IMR-90 (cell line): ENCODE measurements around the gene NPIPB6. TPM values are rescaled to one million over a fixed set of nuclear protein-coding genes. Genes with fewer than 3 reads are reported as not detected.

Experiments
- ATAC-seq: fragments of 200-7000 bp; cut with Tn5 transposase; 2 replicates; pipeline ENCODE4 v1.9.1; 2020; ENCODE audit warnings: low read depth, mild to moderate bottlenecking, moderate library complexity
- BruUV-seq: library from RNA; stranded (reverse); fragments of 400-500 nt; replicated peaks from 2 replicates; lab custom pipeline; 2021; lab: Mats Ljungman, UMichigan
- CTCF ChIA-PET: fragments of 300-600 bp; formaldehyde crosslinking; extraction: SDS; loops from one replicate; lab custom pipeline; 2021; ENCODE audit warnings: antibody characterized with exemption; lab: Yijun Ruan, JAX
- POLR2A ChIA-PET: fragments of 300-600 bp; sonication (Branson Sonifier 250); formaldehyde crosslinking; loops from one replicate; lab custom pipeline; 2022; ENCODE audit warnings: antibody characterized with exemption; ENCODE audit not compliant: unreplicated experiment; lab: Charles Lee
- DNase-seq: peaks from one replicate; pipeline ENCODE4 v3.0.0; 2013
- H2AFZ ChIP-seq: replicated peaks from 2 replicates; pipeline ENCODE3; 2013; ENCODE audit warnings: low read length, mild to moderate bottlenecking; ENCODE audit not compliant: poor library complexity
- H2AK5ac ChIP-seq: 2 replicates; pipeline ENCODE4 v1.6.1; 2013; ENCODE audit warnings: low read depth, low read length, inconsistent platforms
- H2AK9ac ChIP-seq: replicated peaks from 2 replicates; pipeline ENCODE3; 2013; ENCODE audit warnings: mild to moderate bottlenecking, low read depth, low read length, moderate library complexity; ENCODE audit not compliant: poor library complexity
- H2BK120ac ChIP-seq: 2 replicates; pipeline ENCODE4 v1.6.1; 2013; ENCODE audit warnings: low read depth, low read length, inconsistent platforms
- H2BK15ac ChIP-seq: 3 replicates; pipeline ENCODE4 v1.6.1; 2013; ENCODE audit warnings: low read depth, low read length, inconsistent platforms
- H2BK20ac ChIP-seq: 2 replicates; pipeline ENCODE4 v1.6.1; 2013; ENCODE audit warnings: low read depth, mild to moderate bottlenecking, inconsistent platforms, low read length, moderate library complexity
- H2BK5ac ChIP-seq: 2 replicates; pipeline ENCODE4 v1.6.1; 2013; ENCODE audit warnings: mild to moderate bottlenecking, low read depth, low read length, inconsistent platforms; ENCODE audit not compliant: poor library complexity, severe bottlenecking
- H3K14ac ChIP-seq: replicated peaks from 2 replicates; pipeline ENCODE4 v1.6.1; 2013; ENCODE audit warnings: low read depth, low read length, inconsistent platforms
- H3K18ac ChIP-seq: 2 replicates; pipeline ENCODE4 v1.6.1; 2013; ENCODE audit warnings: low read depth, low read length, control low read depth
- H3K23ac ChIP-seq: 2 replicates; pipeline ENCODE4 v1.6.1; 2013; ENCODE audit warnings: low read depth, low read length, inconsistent platforms
- H3K27ac ChIP-seq: 2 replicates; pipeline ENCODE4 v1.5.1; 2013; ENCODE audit warnings: mild to moderate bottlenecking, control low read depth, low read length; ENCODE audit not compliant: insufficient read depth
- H3K27me3 ChIP-seq: 2 replicates; pipeline ENCODE4 v1.6.1; 2013; ENCODE audit warnings: low read length; ENCODE audit not compliant: control insufficient read depth, insufficient read depth
- H3K36me3 ChIP-seq: 2 replicates; pipeline ENCODE4 v1.6.1; 2013; ENCODE audit warnings: low read length, mixed read lengths; ENCODE audit not compliant: control insufficient read depth, insufficient read depth
- H3K4ac ChIP-seq: 2 replicates; pipeline ENCODE4 v1.6.1; 2013; ENCODE audit warnings: low read depth, low read length, inconsistent platforms
- H3K4me1 ChIP-seq: 2 replicates; pipeline ENCODE4 v1.6.1; 2013; ENCODE audit warnings: low read length, mixed read lengths; ENCODE audit not compliant: control insufficient read depth, insufficient read depth
- H3K4me2 ChIP-seq: 2 replicates; pipeline ENCODE4 v1.6.1; 2013; ENCODE audit warnings: low read depth, mild to moderate bottlenecking, control low read depth, low read length, moderate library complexity
- H3K4me3 ChIP-seq: 2 replicates; pipeline ENCODE4 v1.5.1; 2013; ENCODE audit warnings: low read depth, mild to moderate bottlenecking, control low read depth, low read length, moderate library complexity; ENCODE audit not compliant: insufficient read depth
- H3K56ac ChIP-seq: 2 replicates; pipeline ENCODE4 v1.6.1; 2013; ENCODE audit warnings: low read length, inconsistent platforms; ENCODE audit not compliant: insufficient read depth; ENCODE audit errors: extremely low read depth
- H3K79me1 ChIP-seq, 2 experiments: 2 replicates each; pipeline ENCODE4 v1.6.1; 2013; ENCODE audit warnings: low read length in 2 of 2, inconsistent platforms in 1 of 2, low read depth in 1 of 2
- H3K9ac ChIP-seq: 2 replicates; pipeline ENCODE4 v1.6.1; 2013; ENCODE audit warnings: low read depth, low read length, control low read depth
- H3K9me1 ChIP-seq: 2 replicates; pipeline ENCODE4 v1.6.1; 2013; ENCODE audit warnings: low read length, inconsistent platforms; ENCODE audit not compliant: insufficient read depth
- H3K9me3 ChIP-seq: 2 replicates; pipeline ENCODE4 v1.6.1; 2013; ENCODE audit warnings: low read length; ENCODE audit not compliant: control insufficient read depth, insufficient read depth
- H4K20me1 ChIP-seq: 2 replicates; pipeline ENCODE4 v1.6.1; 2013; ENCODE audit warnings: low read length, inconsistent platforms; ENCODE audit not compliant: insufficient read depth
- H4K5ac ChIP-seq: 2 replicates; pipeline ENCODE4 v1.6.1; 2013; ENCODE audit warnings: mild to moderate bottlenecking, low read depth, low read length, control low read depth
- H4K8ac ChIP-seq, 2 experiments: 2 replicates each; pipeline ENCODE4 v1.6.1; 2013; ENCODE audit warnings: low read depth in 2 of 2, low read length in 2 of 2, control low read depth in 1 of 2, inconsistent platforms in 1 of 2
- H4K91ac ChIP-seq: 2 replicates; pipeline ENCODE4 v1.6.1; 2013; ENCODE audit warnings: low read depth, low read length, inconsistent platforms; ENCODE audit not compliant: insufficient read depth
- CEBPB ChIP-seq: IDR thresholded peaks from 2 replicates; pipeline ENCODE4 v1.6.1; 2012; ENCODE audit warnings: low read depth, low read length, improper control_type of control experiment
- FOS ChIP-seq: fragments of 150-350 bp; IDR thresholded peaks from 2 replicates; pipeline ENCODE4 v1.6.1; 2016; ENCODE audit warnings: low read depth, low read length
- MAFK ChIP-seq: IDR thresholded peaks from 2 replicates; pipeline ENCODE4 v1.6.1; 2012; ENCODE audit warnings: low read depth, low read length, improper control_type of control experiment
- MXI1 ChIP-seq: IDR thresholded peaks from 2 replicates; pipeline ENCODE4 v1.6.1; 2012; ENCODE audit warnings: low read depth, mild to moderate bottlenecking, low read length, moderate library complexity, borderline replicate concordance
- RAD21 ChIP-seq: IDR thresholded peaks from 2 replicates; pipeline ENCODE4 v1.6.1; 2012; ENCODE audit warnings: low read length, improper control_type of control experiment
- RFX5 ChIP-seq: IDR thresholded peaks from 2 replicates; pipeline ENCODE4 v1.8.0; 2012; ENCODE audit warnings: low read depth, mild to moderate bottlenecking, low read length, moderate library complexity
- WGBS, 2 experiments: methylation state at CpG; one replicate each; pipeline versions ENCODE4 v1.1.5 to v1.1.7; 2013; ENCODE audit warnings: missing lambda C conversion rate in 2 of 2; ENCODE audit not compliant: insufficient read length in 1 of 2; ENCODE audit errors: extremely low coverage in 2 of 2; 5-methylcytosine and 5-hydroxymethylcytosine counted together
- dilution Hi-C: fragments of 300-500 bp; cut with HindIII; formaldehyde crosslinking; loops from one replicate; pipeline ENCODE4 v1.14.3; 2018; ENCODE audit warnings: low sequenced_read_pairs; ENCODE audit not compliant: unreplicated experiment
- in situ Hi-C: fragments of 300-500 bp; cut with MboI; formaldehyde crosslinking; loops from 3 replicates; pipeline ENCODE4 v1.14.3; 2019; ENCODE audit warnings: low sequenced_read_pairs, inconsistent platforms, mixed read lengths
- intact Hi-C: fragments of 100-400 bp; cut with micrococcal nuclease; formaldehyde crosslinking; loops from 2 replicates; pipeline ENCODE4 v1.10.0; 2022
- polyA plus RNA-seq, 3 experiments: library from polyadenylated mRNA; depleted of rRNA; stranded (reverse); fragments of >200 nt; gene quantifications; 2 replicates each; pipeline ENCODE4 v1.2.3, GENCODE V29; 2012; ENCODE audit warnings: low replicate concordance in 1 of 3
- total RNA-seq: library from RNA; depleted of rRNA; stranded (reverse); fragments of >200 nt; gene quantifications from 2 replicates; pipeline ENCODE4 v1.2.3, GENCODE V29; 2012

Gene NPIPB6
- total and polyA plus RNA-seq, 2 of the 4 experiments (the other 2 are of a cell fraction): 0.18 to 0.19 TPM

DNA sequence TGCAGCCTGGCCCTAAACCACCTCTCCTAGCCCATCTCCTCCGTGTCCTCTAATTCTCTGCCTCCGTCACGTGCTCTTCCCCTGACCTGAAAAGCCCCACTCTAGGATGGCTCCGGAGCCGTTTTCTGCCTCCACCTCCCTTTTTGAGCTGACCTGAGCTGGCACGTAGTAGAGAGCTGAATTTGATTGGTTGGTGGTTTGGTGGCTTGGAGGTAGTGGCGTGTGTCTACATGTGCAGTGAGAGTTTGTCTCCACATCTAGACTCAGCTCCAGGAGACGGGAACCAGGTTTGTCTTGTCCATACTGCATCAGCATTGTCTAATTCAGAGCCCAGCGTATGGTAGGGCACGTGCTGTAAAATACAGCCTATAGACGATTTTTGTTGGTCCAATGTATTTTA lies 68.0 kb downstream of the NPIPB6 start:
- H2BK20ac ChIP-seq: no peak overlapping the region
- no peak overlapping the region for H4K8ac ChIP-seq
- H2AFZ ChIP-seq: no peak overlapping the region
- H4K5ac ChIP-seq: no peak overlapping the region
- H3K9ac ChIP-seq: no peak overlapping the region
- DNase-seq: no peak
- H3K36me3 ChIP-seq: no peaks in the 10 kb centered on the region
- no peak overlapping the region for H3K14ac ChIP-seq
- H3K27me3 ChIP-seq: peaks cover 41% of the 10 kb centered on the region
- ChIA-PET POLR2A (no interaction called here), CTCF (no interaction called here)
- no peaks in the 10 kb centered on the region for H3K79me1 ChIP-seq
- H3K9me3 ChIP-seq: no peaks in the 10 kb centered on the region
- in situ Hi-C loops (loop anchor here (10.0 kb wide), 1 partner anchor 310 kb away; no protein-coding TSS in a partner anchor), intact Hi-C loops (no loop called here), dilution Hi-C loops (no loop called here)
- H3K9me1 ChIP-seq: peaks cover 4% of the 10 kb centered on the region; the same call in 1 of the 2 replicates
- no peak overlapping the region for H2BK15ac ChIP-seq
- no peak overlapping the region for H3K27ac ChIP-seq
- TF ChIP-seq FOS (no peak), CEBPB (no peak), MAFK (no peak), RAD21 (no peak), RFX5 (no peak), MXI1 (no peak)
- no peak overlapping the region for H3K4ac ChIP-seq
- H2BK5ac ChIP-seq: no peak overlapping the region
- H2BK120ac ChIP-seq: no peak overlapping the region
- no peak overlapping the region for H3K23ac ChIP-seq
- H3K4me1 ChIP-seq: no peaks in the 10 kb centered on the region
- BruUV-seq: no TSS peak
- peaks cover 7% of the 10 kb centered on the region; the same call in 1 of the 2 replicates for H4K20me1 ChIP-seq
- 20% methylated on average over 1 of the region's 11 CpGs; no CpG with 5 or more reads in 1 of the 2 experiments for WGBS, 2 experiments
- H2AK9ac ChIP-seq: no peak overlapping the region
- no peak for ATAC-seq
- H3K56ac ChIP-seq: no peak overlapping the region
- no peak overlapping the region for H4K91ac ChIP-seq
- H3K4me3 ChIP-seq: no peak overlapping the region
- no peak overlapping the region for H2AK5ac ChIP-seq
- H3K4me2 ChIP-seq: no peak overlapping the region
- no peak overlapping the region for H3K18ac ChIP-seq
